ENCODE data around the gene COL13A1.

DNA sequence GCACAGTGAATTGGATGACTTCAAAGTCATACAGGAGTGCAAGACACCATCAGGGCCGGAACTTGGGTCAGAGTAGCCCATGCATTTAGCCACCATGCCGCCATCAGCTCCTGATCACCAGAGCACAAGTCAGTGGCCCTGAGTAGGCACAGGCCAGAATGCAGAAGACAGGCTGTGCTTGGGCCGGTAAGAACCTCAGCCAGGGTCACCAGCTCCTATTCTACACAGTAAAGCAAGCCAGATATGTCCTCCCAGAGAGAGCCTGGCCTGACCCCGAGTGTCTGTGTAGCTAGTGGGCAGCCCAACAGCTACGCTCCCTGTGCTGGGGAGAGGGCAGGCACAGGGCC, 44.5 kb upstream of the COL13A1 start:
- TF ChIP-seq, protein P1, sequence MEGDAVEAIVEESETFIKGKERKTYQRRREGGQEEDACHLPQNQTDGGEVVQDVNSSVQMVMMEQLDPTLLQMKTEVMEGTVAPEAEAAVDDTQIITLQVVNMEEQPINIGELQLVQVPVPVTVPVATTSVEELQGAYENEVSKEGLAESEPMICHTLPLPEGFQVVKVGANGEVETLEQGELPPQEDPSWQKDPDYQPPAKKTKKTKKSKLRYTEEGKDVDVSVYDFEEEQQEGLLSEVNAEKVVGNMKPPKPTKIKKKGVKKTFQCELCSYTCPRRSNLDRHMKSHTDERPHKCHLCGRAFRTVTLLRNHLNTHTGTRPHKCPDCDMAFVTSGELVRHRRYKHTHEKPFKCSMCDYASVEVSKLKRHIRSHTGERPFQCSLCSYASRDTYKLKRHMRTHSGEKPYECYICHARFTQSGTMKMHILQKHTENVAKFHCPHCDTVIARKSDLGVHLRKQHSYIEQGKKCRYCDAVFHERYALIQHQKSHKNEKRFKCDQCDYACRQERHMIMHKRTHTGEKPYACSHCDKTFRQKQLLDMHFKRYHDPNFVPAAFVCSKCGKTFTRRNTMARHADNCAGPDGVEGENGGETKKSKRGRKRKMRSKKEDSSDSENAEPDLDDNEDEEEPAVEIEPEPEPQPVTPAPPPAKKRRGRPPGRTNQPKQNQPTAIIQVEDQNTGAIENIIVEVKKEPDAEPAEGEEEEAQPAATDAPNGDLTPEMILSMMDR (IDR thresholded peaks at IDR 0.05), result no peak
- TF ChIP-seq POLR2AphosphoS5 (IDR thresholded peaks at IDR 0.05), result no peak
- no peak for TF ChIP-seq POLR2A (IDR thresholded peaks at IDR 0.05)

All from upper lobe of left lung (tissue), 4 donors.